NCI-H524 (cell line): ENCODE measurements around the gene SNRK.

ENCODE experiments used
- DNase-seq, 2 experiments: peaks; one replicate each; lab custom pipeline; 2025; lab: John Stamatoyannopoulos, UW

SNRK gene

GRCh38 chr3:43273416-43273815 lies 12.9 kb upstream of the SNRK start:
- no peak for DNase-seq

GRCh38 chr3:43279082-43279481 lies 7.3 kb upstream of the SNRK start:
- DNase-seq: no peak

DNA sequence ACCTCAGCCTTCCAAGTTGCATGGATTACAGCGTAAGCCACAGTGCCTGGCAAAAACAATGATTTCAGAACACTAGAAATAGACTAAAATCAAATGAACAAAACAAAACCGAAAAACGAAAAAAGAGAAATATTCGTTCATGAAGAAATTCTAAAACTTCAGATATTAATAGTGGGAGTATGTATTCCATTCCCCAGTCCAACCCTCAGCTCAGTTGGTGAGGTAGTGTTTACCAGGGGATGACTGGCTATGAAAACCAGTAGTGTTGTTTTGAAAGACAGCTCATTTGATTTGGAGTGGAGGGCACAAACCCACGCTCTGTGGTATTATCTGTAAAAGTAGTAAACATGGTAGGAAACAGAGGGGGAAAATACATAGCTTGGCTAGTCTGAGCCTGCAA lies 6.8 kb upstream of the SNRK start:
- no peak for DNase-seq

GRCh38 chr3:43281020-43281419 lies 5.3 kb upstream of the SNRK start:
- DNase-seq: no peak

GRCh38 chr3:43284171-43284570 lies 2.2 kb upstream of the SNRK start:
- no peak for DNase-seq

DNA sequence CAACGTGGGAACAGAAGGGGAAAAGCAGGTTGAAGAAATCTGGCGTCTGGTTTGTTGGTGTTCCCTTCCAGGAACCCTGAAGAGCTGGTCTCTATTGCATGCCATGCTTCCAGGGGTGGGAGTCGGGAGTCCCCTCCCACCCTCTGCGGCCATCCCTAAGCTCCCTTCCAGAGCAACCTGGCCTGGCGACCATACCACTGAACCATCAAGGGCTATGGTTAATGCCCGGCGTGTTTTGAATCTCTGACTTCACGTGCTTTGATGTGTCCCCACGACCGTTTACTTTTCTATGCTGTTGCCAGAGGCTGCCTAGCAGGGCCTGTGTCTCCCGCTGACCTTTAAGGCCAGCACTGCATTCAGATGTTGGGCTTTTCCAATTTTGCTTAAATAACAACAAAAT lies 696 bp upstream of the SNRK start:
- DNase-seq: peak in 1 of 2 experiments; percentile 3

DNA sequence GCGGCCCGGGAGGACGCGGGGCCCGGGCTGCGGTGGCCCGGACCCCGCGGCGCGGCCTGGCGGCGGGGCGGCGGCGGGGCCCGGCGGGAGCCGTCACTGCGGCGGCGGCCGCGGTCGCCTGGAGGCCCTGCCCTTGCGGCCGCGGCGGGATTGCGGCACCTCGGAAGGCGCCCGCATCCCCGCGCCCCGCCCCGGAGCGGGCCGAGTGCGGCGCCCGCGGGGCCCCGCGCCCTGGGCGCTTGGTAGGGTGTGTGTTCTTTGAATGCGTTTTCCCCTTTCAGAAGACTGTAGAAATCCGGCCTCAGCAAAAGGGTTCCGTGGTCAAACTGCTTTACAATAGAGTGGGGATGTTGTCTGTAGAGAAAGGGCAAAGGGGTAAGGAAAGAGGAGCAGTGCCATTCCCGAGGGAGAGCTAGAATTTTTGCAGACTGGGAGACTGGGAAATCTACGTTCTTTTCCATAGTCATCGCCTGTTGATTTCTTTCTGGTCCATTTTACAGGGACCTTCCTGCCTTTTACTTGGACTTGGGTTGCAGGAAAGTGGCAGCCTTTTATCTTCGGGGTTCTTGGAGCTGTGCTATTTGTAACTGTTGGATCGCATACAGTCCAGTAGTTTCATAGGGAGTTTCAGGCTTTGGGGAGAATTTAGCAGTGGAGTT lies 630 bp downstream of the SNRK start:
- DNase-seq: peak in 1 of 2 experiments; percentile 22

DNA sequence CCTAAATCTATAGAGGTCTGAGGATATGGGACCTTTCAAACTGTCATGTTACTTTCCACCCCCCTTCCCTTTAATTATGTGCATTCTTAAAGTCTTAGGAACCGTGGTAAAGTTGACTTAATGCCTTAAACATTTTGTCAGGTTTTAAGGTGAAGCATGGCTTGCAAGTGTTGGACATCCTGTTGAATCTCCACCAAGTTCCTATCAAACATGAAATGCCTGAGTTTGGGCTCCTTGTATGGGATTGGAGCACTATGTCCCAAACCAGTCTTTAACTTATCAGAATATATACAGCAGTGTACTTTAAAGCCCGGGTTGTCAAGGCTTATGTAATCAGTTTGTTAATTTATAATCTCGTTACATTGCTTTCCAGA lies 1.1 kb downstream of the SNRK start:
- no peak for DNase-seq

GRCh38 chr3:43288366-43288765 lies 2.0 kb downstream of the SNRK start:
- DNase-seq: no peak

DNA sequence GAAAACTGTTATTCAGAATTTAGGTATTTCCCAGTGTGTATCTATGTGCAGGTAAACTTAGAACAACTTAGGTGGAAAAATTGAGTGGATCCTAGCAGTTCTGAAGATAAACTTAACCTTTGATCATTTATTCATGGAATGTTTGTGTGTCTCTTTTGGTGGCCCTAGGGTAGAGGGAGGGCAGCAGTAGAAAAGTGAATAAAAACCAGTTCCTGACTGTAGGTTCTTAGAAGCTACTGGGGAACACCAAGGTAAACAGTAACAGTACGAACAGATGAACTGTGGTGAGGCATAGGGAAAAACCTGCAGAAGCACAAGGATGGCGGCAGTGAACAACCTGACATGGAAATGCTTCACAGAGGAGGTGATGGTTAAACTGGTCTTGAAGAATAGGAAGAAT lies 2.5 kb downstream of the SNRK start:
- no peak for DNase-seq

DNA sequence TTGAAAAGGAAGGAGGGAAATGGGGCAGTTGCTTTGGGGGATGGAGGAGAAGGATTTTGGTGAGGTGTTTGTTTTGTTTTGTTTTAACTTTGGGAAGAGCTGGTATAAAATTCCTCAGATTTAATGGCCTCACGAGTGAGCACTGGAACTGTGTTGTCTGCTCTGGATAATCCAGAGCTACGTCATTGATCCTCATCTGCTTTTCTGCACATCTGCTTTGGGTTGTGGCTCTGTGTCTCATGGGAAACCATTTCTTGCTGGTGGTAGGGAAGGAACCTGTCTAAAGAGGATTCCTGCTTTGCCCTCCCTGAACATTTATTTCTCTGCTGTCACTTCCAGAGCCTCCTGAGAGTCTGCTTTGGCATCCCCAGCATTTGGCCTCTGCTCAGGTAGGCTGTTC lies 3.1 kb downstream of the SNRK start:
- DNase-seq: no peak

- DNase-seq: no peak
These were observed 3.6 kb downstream of the SNRK start for GRCh38 chr3:43289841-43290470.

DNA sequence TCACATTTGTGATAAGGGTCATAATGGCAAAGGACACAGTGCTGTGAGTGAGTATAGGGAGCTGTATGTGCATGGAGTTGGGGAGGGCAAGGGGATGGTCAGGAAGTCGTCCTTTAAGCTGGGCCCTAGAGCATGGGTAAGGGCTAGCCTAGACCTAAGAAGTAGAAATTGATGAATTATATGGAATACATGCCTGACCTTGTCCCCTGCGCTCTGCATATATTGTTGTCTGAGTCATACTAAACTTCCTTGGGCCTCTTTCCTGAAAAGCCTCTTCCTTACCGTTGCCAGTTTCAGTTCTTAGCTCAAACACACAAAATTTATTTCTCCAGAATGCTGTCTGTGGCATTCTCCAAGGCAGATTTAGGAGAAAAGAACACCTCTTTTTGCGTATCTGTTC lies 4.6 kb downstream of the SNRK start:
- DNase-seq: no peak

DNA sequence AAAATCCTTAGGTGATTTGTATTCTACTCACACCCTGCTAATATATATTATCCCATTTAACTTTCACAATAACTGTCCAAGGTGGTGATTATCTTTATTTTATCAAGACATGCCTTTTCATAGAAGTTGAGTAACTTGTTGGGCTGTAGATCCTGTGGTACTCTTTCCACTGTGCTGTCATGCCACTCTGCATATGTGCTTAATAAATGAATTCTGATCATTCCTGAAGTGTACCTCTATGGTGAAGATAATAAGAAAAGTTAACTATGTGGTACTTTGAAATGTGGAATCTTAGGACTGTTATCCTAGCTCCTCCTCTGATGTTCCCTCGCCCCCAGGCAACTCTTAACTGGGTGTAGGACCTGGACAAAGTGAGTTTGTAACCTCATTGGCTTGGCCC lies 5.2 kb downstream of the SNRK start:
- no peak for DNase-seq

- no peak for DNase-seq
These were observed 8.6 kb downstream of the SNRK start for GRCh38 chr3:43294975-43295374.

DNA sequence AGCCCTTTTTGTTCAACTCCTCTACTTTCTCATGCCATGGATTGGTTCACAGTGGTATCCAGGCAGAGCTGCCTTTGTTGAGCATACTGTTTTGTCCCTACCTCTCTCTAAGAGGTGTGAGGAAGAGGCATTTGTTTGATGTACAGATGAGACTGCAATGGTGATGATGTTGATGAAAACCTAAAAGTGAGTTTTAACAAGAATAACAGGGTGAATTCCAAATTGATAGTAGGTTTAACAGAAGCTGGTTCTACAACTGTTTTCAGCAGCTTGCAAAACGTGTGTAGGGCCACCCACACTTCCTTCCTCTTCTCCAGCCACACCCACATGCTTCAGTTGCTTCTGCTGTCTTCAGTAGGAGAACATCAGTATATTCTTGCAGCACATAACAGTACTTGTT lies 10.2 kb downstream of the SNRK start:
- no peak for DNase-seq

GRCh38 chr3:43298292-43298691 lies 12.0 kb downstream of the SNRK start:
- DNase-seq: no peak

DNA sequence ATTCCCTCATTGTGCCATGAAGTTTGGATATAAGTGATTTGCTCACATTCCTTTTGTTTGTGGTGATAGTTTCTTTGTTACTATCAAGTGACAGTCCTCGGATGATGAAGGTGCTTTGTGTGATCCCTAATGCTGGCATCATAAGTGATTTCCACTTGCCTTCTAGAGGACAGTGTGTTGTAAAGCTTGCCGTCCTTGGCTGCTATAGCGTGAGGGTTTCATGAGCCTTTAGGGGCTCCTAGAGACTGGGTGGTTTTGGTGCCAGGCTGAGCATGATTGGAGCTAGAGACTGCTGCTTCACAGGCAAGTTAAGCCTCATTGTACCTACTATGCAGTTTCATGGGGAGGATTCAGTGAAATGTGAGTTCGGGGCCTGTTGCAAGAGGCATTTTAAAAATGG lies 12.4 kb downstream of the SNRK start:
- no peak for DNase-seq

DNA sequence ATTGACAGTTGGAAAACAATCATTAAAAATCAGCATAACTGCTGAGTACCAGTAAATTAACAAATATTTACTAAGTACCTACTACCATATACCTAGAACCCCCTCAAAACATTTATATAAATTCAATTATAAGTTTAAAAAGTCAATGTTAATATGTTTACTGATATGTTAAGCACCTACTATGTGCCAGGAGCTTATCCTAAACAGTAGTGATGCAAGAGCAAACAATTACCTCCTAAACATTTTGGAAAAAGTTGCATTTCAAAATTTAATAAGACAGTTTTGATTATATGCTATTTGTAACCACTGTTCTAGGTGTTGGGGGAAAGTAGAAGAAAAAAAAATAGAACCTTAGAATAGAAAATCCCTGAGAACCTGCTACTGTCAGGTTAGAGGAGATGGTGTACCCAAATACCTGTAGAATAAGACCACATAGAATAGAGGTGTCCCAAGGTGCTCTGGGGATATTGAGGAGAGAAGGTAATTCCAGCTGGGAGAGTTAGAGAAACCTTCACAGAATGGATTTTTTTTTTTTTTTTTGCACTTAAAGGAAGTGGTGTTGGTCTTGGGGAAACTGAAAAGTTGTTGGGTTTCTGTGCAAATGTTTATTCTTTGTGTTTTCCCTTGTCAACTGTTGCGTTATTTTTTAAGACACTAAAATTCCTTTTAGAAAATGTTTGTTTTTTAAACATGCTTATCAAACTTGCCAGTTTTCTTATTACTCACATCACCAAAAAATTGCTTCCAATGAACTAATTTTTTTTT lies 16.0 kb downstream of the SNRK start:
- no peak for DNase-seq

DNA sequence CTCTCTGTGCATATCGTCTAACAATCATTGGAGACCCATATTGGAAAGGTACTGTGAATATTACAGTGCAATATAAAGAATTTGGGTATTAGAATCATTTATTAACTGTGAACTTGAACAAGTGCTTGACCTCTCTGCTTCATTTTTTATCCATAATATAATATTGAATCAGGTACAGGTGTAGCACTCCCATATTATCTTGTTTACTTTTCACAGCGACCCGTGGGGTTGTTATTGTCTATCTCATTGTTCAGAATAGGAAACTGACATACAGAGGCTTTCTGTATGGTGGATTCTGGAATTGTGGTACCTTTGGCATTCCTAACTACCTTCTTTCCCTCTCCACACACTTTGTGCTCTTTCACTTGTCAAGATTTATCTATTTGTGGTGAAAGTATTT lies 17.8 kb downstream of the SNRK start:
- no peak for DNase-seq

GRCh38 chr3:43307226-43307625 lies 20.9 kb downstream of the SNRK start:
- no peak for DNase-seq

DNA sequence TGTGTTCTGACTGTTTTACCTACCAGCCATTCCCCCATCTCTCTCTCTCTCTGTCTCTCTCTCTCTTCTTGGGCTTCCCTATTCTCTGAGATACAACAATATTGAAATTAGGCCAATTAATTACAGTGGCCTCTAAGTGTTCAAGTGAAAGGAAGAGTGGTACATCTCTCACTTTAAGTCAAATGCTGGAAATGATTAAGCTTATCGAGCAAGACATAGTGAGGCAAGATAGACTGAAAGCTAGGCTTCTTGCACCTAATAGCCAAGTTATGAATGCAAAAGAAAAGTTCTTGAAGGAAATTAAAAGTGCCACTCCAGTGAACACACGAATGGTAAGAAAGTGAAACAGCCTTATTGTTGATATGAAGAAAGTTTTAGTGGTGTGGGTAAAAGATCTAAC lies 21.3 kb downstream of the SNRK start:
- DNase-seq: no peak
